Astrocyte (in vitro differentiated cells and primary cell): ENCODE data around the gene STIL. TPM values are rescaled to one million over a fixed set of nuclear protein-coding genes. Genes with fewer than 3 reads are reported as not detected.

Source experiments
- DNase-seq: peaks from one replicate; pipeline ENCODE4 v3.0.0-alpha.2; 2010; ENCODE audit warnings: low read depth
- FAIRE-seq: peaks from 2 replicates; lab custom pipeline; 2011; peaks lifted over from hg19 to GRCh38; lab: Jason Lieb, UNC
- H2AFZ ChIP-seq: 2 replicates; pipeline ENCODE4 v1.6.0; 2012; ENCODE audit warnings: low read depth, low read length, inconsistent platforms
- H3K27ac ChIP-seq: 2 replicates; pipeline ENCODE4 v1.5.1; 2011; ENCODE audit warnings: low read depth, low read length, inconsistent platforms
- H3K27me3 ChIP-seq: 2 replicates; pipeline ENCODE4 v1.6.0; 2011; ENCODE audit warnings: low read length, inconsistent platforms; ENCODE audit not compliant: insufficient read depth
- H3K36me3 ChIP-seq: 2 replicates; pipeline ENCODE4 v1.5.1; 2011; ENCODE audit warnings: low read length, inconsistent platforms; ENCODE audit not compliant: insufficient read depth
- H3K4me1 ChIP-seq: 2 replicates; pipeline ENCODE4 v1.5.1; 2011; ENCODE audit warnings: low read length, inconsistent platforms; ENCODE audit not compliant: insufficient read depth
- H3K4me2 ChIP-seq: 2 replicates; pipeline ENCODE4 v1.6.0; 2012; ENCODE audit warnings: low read length, inconsistent platforms
- H3K4me3 ChIP-seq: 2 replicates; pipeline ENCODE4 v1.5.1; 2011; ENCODE audit warnings: low read depth, mild to moderate bottlenecking, low read length, inconsistent platforms; ENCODE audit not compliant: insufficient read depth
- H3K79me2 ChIP-seq: 2 replicates; pipeline ENCODE4 v1.6.0; 2012; ENCODE audit warnings: mild to moderate bottlenecking, low read length, inconsistent platforms; ENCODE audit not compliant: insufficient read depth
- H3K9ac ChIP-seq: 2 replicates; pipeline ENCODE4 v1.6.0; 2012; ENCODE audit warnings: mild to moderate bottlenecking, low read length, inconsistent platforms
- H3K9me3 ChIP-seq: 2 replicates; pipeline ENCODE4 v1.5.1; 2012; ENCODE audit warnings: low read depth, mild to moderate bottlenecking, low read length, inconsistent platforms; ENCODE audit not compliant: insufficient read depth
- H4K20me1 ChIP-seq: 2 replicates; pipeline ENCODE4 v1.6.0; 2012; ENCODE audit warnings: low read length, inconsistent platforms; ENCODE audit not compliant: insufficient read depth
- H3K27ac Mint-ChIP-seq: one replicate; pipeline ENCODE4 v1.8.0; 2021; ENCODE audit warnings: mild to moderate bottlenecking, mixed read lengths; ENCODE audit not compliant: unreplicated experiment
- H3K27me3 Mint-ChIP-seq: one replicate; pipeline ENCODE4 v1.8.0; 2021; ENCODE audit warnings: low read depth, mixed read lengths; ENCODE audit not compliant: unreplicated experiment
- H3K36me3 Mint-ChIP-seq: one replicate; pipeline ENCODE4 v1.8.0; 2021; ENCODE audit warnings: low read depth, mixed read lengths; ENCODE audit not compliant: unreplicated experiment
- H3K4me1 Mint-ChIP-seq: one replicate; pipeline ENCODE4 v1.8.0; 2021; ENCODE audit warnings: low read depth, mixed read lengths; ENCODE audit not compliant: unreplicated experiment
- H3K4me3 Mint-ChIP-seq: one replicate; pipeline ENCODE4 v1.8.0; 2021; ENCODE audit warnings: mild to moderate bottlenecking, moderate library complexity, mixed read lengths; ENCODE audit not compliant: unreplicated experiment
- H3K9me3 Mint-ChIP-seq: one replicate; pipeline ENCODE4 v1.8.0; 2021; ENCODE audit warnings: mild to moderate bottlenecking, mixed read lengths; ENCODE audit not compliant: unreplicated experiment
- EZH2 ChIP-seq: IDR thresholded peaks from 2 replicates; pipeline ENCODE4 v1.6.1; 2012; ENCODE audit warnings: mild to moderate bottlenecking, low read length, inconsistent platforms; ENCODE audit not compliant: insufficient read depth
- total RNA-seq: library from RNA; stranded (reverse); gene quantifications from 2 replicates; pipeline ENCODE4 v1.2.1, GENCODE V29; 2021
- TF ChIP-seq, protein P1 (sequence below): IDR thresholded peaks from 2 replicates; pipeline ENCODE4 v1.5.1; 2011; ENCODE audit warnings: low read depth, mild to moderate bottlenecking, inconsistent platforms, low read length, moderate library complexity; ENCODE audit not compliant: insufficient read depth

Gene STIL
- total RNA-seq, 1 donor from 2014 or later: 8.8 TPM

DNA sequence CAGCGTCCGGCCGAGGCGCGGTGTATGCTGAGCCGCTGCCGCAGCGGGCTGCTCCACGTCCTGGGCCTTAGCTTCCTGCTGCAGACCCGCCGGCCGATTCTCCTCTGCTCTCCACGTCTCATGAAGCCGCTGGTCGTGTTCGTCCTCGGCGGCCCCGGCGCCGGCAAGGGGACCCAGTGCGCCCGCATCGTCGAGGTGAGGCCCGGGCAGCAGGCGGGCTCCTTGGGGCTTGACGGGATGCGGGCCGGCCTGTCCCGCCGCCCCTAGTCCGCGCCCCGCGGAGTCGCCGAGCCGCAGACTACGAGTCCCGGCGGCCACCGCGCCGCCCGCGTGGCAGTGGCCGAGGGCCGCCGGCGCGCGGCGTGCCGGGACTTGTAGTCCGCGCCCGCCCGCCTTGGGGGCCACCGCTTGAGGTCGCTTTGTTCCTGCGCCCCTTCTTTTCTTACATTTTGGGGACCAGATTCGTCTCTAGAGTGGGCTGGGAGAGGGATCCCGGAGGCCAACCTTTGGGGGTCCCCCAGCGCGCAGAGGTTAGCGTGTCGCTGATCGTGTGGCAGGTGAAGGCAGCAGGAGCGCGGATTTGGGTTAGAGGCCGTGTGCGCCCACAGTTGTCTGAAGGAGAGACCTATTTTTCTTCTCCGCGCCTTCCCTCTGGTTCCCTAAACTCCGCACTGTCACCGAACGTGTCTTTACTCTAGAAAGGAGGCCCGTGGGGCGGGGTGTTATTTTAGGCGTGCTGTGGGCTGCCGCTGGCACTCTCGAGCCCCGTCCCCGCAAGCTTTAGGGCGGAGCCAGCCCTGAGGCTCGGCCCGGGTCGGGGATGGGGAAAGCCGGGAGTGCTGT, 20.2 kb upstream of the STIL start:
- peak overlapping the region; percentile 94 for H3K4me3 Mint-ChIP-seq
- TF ChIP-seq, protein P1, sequence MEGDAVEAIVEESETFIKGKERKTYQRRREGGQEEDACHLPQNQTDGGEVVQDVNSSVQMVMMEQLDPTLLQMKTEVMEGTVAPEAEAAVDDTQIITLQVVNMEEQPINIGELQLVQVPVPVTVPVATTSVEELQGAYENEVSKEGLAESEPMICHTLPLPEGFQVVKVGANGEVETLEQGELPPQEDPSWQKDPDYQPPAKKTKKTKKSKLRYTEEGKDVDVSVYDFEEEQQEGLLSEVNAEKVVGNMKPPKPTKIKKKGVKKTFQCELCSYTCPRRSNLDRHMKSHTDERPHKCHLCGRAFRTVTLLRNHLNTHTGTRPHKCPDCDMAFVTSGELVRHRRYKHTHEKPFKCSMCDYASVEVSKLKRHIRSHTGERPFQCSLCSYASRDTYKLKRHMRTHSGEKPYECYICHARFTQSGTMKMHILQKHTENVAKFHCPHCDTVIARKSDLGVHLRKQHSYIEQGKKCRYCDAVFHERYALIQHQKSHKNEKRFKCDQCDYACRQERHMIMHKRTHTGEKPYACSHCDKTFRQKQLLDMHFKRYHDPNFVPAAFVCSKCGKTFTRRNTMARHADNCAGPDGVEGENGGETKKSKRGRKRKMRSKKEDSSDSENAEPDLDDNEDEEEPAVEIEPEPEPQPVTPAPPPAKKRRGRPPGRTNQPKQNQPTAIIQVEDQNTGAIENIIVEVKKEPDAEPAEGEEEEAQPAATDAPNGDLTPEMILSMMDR: no peak
- no peak for TF ChIP-seq EZH2
- H3K36me3 ChIP-seq: no peaks in the 10 kb centered on the region

DNA sequence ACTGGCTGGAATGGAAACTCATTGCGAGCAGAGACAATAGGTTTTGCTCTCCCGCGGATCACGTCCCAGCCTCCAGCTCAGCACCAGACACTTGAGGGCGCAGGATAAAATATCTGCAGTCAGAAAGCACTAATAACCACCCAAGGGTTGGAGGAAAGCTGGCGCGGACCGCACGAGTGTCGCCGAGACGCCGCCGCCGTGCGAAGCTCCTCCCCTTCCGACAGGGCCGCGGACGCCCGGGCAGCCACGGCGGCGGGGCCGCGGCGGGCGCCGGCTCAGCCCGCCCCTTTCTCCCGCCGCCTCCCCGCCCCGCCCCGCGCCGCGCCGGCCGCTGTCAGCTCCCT, 19.6 kb upstream of the STIL start, which contains the start of gene CMPK1:
CMPK1 (plus strand) TSS at position 213 of the 344 bp plus-strand sequence. CDS start 156 bp downstream, outside the sequence.
- Mint-ChIP-seq H3K4me1 (peaks cover 5% of the 10 kb centered on the region), H3K36me3 (no peaks in the 10 kb centered on the region), H3K27ac (peak within 1 kb of the TSS; percentile 96), H3K4me3 (peak within 1 kb of the TSS; percentile 94), H3K9me3 (no peaks in the 10 kb centered on the region), H3K27me3 (no peaks in the 10 kb centered on the region)
- Histone ChIP-seq H3K4me1 (peaks cover 13% of the 10 kb centered on the region), H3K4me2 (peak within 1 kb of the TSS; percentile 89), H3K9ac (peak within 1 kb of the TSS; percentile 95), H3K36me3 (no peaks in the 10 kb centered on the region), H4K20me1 (peaks cover 22% of the 10 kb centered on the region), H3K4me3 (peak within 1 kb of the TSS; percentile 98), H3K9me3 (no peaks in the 10 kb centered on the region), H3K27ac (peak within 1 kb of the TSS; percentile 89), H2AFZ (peak within 1 kb of the TSS; percentile 85), H3K79me2 (peaks cover 43% of the 10 kb centered on the region), H3K27me3 (no peaks in the 10 kb centered on the region)
- TF ChIP-seq EZH2: no peak
- TF ChIP-seq, protein P1: no peak
- FAIRE-seq: no peak
- peak; percentile 82 for DNase-seq

More for the DNA sequence above, 20.2 kb upstream of the STIL start:
- no peak for FAIRE-seq
- Mint-ChIP-seq H3K27ac (peak overlapping the region; percentile 96), H3K27me3 (no peaks in the 10 kb centered on the region), H3K9me3 (no peaks in the 10 kb centered on the region), H3K36me3 (peaks cover 2% of the 10 kb centered on the region), H3K4me1 (peaks cover 5% of the 10 kb centered on the region)
- Histone ChIP-seq H3K4me2 (peak overlapping the region; percentile 89), H3K4me3 (peak overlapping the region; percentile 98), H3K79me2 (peaks cover 49% of the 10 kb centered on the region), H3K27ac (peak overlapping the region; percentile 89), H3K27me3 (no peaks in the 10 kb centered on the region), H3K4me1 (peaks cover 13% of the 10 kb centered on the region), H3K9ac (peak overlapping the region; percentile 95), H2AFZ (peak overlapping the region; percentile 85), H3K9me3 (no peaks in the 10 kb centered on the region), H4K20me1 (peaks cover 27% of the 10 kb centered on the region)
- peak; percentile 55 for DNase-seq
